Measurements from ENCODE around the gene GALNT3.

The GALNT3 gene

GRCh38 chr2:165795011-165795410, 964 bp upstream of the GALNT3 start:
- no peak for DNase-seq

GRCh38 chr2:165794536-165794928, 485 bp upstream of the GALNT3 start:
- DNase-seq = peak; percentile 19

GRCh38 chr2:165793161-165793778, 777 bp downstream of the GALNT3 start:
- no peak for DNase-seq

- DNase-seq = no peak
These were observed 2.0 kb downstream of the GALNT3 start for GRCh38 chr2:165792104-165792454.

- peak; percentile 22 for DNase-seq
These were observed 2.5 kb downstream of the GALNT3 start for GRCh38 chr2:165791421-165792103.

GRCh38 chr2:165790466-165790865, 3.6 kb downstream of the GALNT3 start:
- peak; percentile 8 for DNase-seq

- no peak for DNase-seq
These were observed 6.7 kb downstream of the GALNT3 start for GRCh38 chr2:165787334-165787733.

GRCh38 chr2:165779706-165780105, 14.3 kb downstream of the GALNT3 start:
- no peak for DNase-seq

GRCh38 chr2:165778653-165779451, 15.2 kb downstream of the GALNT3 start:
- no peak for DNase-seq

GRCh38 chr2:165778187-165778556, 15.9 kb downstream of the GALNT3 start:
- no peak for DNase-seq

GRCh38 chr2:165777522-165778186, 16.4 kb downstream of the GALNT3 start:
- no peak for DNase-seq

- no peak for DNase-seq
These were observed 17.3 kb downstream of the GALNT3 start for GRCh38 chr2:165776796-165777195.

GRCh38 chr2:165776013-165776412, 18.0 kb downstream of the GALNT3 start:
- no peak for DNase-seq

- DNase-seq = no peak
These were observed 20.4 kb downstream of the GALNT3 start for GRCh38 chr2:165773684-165774083.

- DNase-seq = no peak
These were observed 21.9 kb downstream of the GALNT3 start for GRCh38 chr2:165772183-165772582.

GRCh38 chr2:165766326-165766927, 27.6 kb downstream of the GALNT3 start:
- no peak for DNase-seq

- DNase-seq = no peak
These were observed 31.3 kb downstream of the GALNT3 start for GRCh38 chr2:165762723-165763122.

GRCh38 chr2:165757906-165758675, 36.0 kb downstream of the GALNT3 start:
- DNase-seq = no peak

GRCh38 chr2:165746501-165746900, 47.5 kb downstream of the GALNT3 start:
- no peak for DNase-seq

- DNase-seq = no peak
These were observed 48.1 kb downstream of the GALNT3 start for GRCh38 chr2:165745916-165746315.

- no peak for DNase-seq
These were observed 50.6 kb downstream of the GALNT3 start for GRCh38 chr2:165743442-165743841.

GRCh38 chr2:165725421-165725820, 68.6 kb downstream of the GALNT3 start:
- DNase-seq = peak; percentile 61

Data from fibroblast of skin of right quadriceps (primary cell).